GM18520 (cell line): ENCODE results near the gene ANXA6.
"Not testable (repeated sequence)": the region's sequence is repeated elsewhere in the genome, so short reads cannot be mapped to it uniquely, and the experiment has no call there.

Experiments
- ATAC-seq: cut with Tn5 transposase; IDR thresholded peaks from one replicate; pipeline ENCODE4 v1.9.1; 2021; ENCODE audit not compliant: unreplicated experiment

ANXA6 gene

GRCh38 chr5:151181818-151182523 is 24.4 kb upstream of the ANXA6 start:
- ATAC-seq = no peak

GRCh38 chr5:151180291-151180690 is 22.7 kb upstream of the ANXA6 start:
- ATAC-seq = no peak

- ATAC-seq = no peak
Observed at GRCh38 chr5:151179489-151179840, 21.9 kb upstream of the ANXA6 start.

GRCh38 chr5:151178777-151179488 is 21.4 kb upstream of the ANXA6 start:
- no peak for ATAC-seq

GRCh38 chr5:151178372-151178771 is 20.8 kb upstream of the ANXA6 start:
- ATAC-seq = no peak

- ATAC-seq = not testable (repeated sequence)
Observed at GRCh38 chr5:151176268-151176667, 18.7 kb upstream of the ANXA6 start.

GRCh38 chr5:151174612-151175101 is 17.1 kb upstream of the ANXA6 start:
- ATAC-seq = no peak

- no peak for ATAC-seq
Observed at GRCh38 chr5:151173711-151174611, 16.4 kb upstream of the ANXA6 start.

GRCh38 chr5:151171529-151171928 is 13.9 kb upstream of the ANXA6 start:
- ATAC-seq = no peak

- no peak for ATAC-seq
Observed at GRCh38 chr5:151168602-151169344, 11.2 kb upstream of the ANXA6 start.

GRCh38 chr5:151167022-151167421 is 9.4 kb upstream of the ANXA6 start:
- no peak for ATAC-seq

GRCh38 chr5:151164687-151165392 is 7.3 kb upstream of the ANXA6 start:
- ATAC-seq = peak; percentile 92

- ATAC-seq = no peak
Observed at GRCh38 chr5:151162776-151163175, 5.2 kb upstream of the ANXA6 start.

- peak; percentile 33 for ATAC-seq
Observed at GRCh38 chr5:151159649-151160373, 2.2 kb upstream of the ANXA6 start.

GRCh38 chr5:151158287-151158661 is 695 bp upstream of the ANXA6 start:
- ATAC-seq = no peak

- no peak for ATAC-seq
Observed at GRCh38 chr5:151156507-151157420, 815 bp downstream of the ANXA6 start.

- ATAC-seq = no peak
Observed at GRCh38 chr5:151155775-151156506, 1.6 kb downstream of the ANXA6 start.
